Uterus (tissue), 4 donors: ENCODE measurements around the gene CENATAC. TPM values are rescaled to one million over a fixed set of nuclear protein-coding genes. Genes with fewer than 3 reads are reported as not detected.
A peak's percentile ranks its signal among the peaks of the same experiment; 100 is the strongest.

Experiments
- DNase-seq, 2 donors: peaks; one replicate each; pipeline ENCODE4 v3.0.0-alpha.2; 2019 to 2020
- H3K27ac ChIP-seq, 2 donors: fragments of 200-600 bp; sonication (generic); 1 replicate in 1 of 2; 2 replicates in 1 of 2; pipeline ENCODE4 v1.5.1; 2016 to 2018
- H3K27me3 ChIP-seq, 2 donors: fragments of 200-600 bp; sonication (generic); one replicate each; pipeline ENCODE4 v1.5.1; 2018 to 2019; ENCODE audit warnings: control low read depth in 1 of 2
- H3K36me3 ChIP-seq, 2 donors: fragments of 200-600 bp; sonication (generic); one replicate each; pipeline ENCODE4 v1.5.1; 2019; ENCODE audit warnings: control low read depth in 1 of 2
- H3K4me1 ChIP-seq, 2 donors: fragments of 200-600 bp; sonication (generic); one replicate each; pipeline ENCODE4 v1.5.1; 2018 to 2019; ENCODE audit warnings: control low read depth in 1 of 2
- H3K4me3 ChIP-seq, 2 donors: fragments of 200-600 bp; sonication (generic); 1 replicate in 1 of 2; 2 replicates in 1 of 2; pipeline ENCODE4 v1.5.1; 2018 to 2019; ENCODE audit warnings: mild to moderate bottlenecking in 1 of 2
- H3K9me3 ChIP-seq, 2 donors: fragments of 200-600 bp; sonication (generic); one replicate each; pipeline ENCODE4 v1.5.1; 2019; ENCODE audit warnings: control low read depth in 1 of 2
- POLR2A ChIP-seq, 2 donors: fragments of 450-650 bp; IDR thresholded peaks; one replicate each; pipeline ENCODE4 v1.6.1; 2016; ENCODE audit warnings: antibody characterized with exemption in 2 of 2, mild to moderate bottlenecking in 1 of 2, moderate library complexity in 1 of 2
- intact Hi-C: fragments of 100-400 bp; cut with DNase I; formaldehyde crosslinking; loops from one replicate; pipeline ENCODE4 v1.15.1; 2023; ENCODE audit warnings: low total_unique reads
- microRNA-seq: library from miRNA; unstranded; fragments of <30 nt; microRNA quantifications from one replicate; pipeline ENCODE4, GENCODE V29; 2016; ENCODE audit warnings: borderline microRNAs expressed, borderline replicate concordance
- small RNA-seq: library from RNA; depleted of rRNA; stranded (forward); fragments of <200 nt; gene quantifications from one replicate; pipeline ENCODE3, GENCODE V24; 2016
- total RNA-seq, 4 donors: library from RNA; depleted of rRNA in 3 of 4; stranded (reverse); fragments of >200 nt in 3 of 4; gene quantifications; one replicate each; pipeline versions ENCODE4 v1.1.0 to v1.2.4, GENCODE V29; 2014 to 2023
- TF ChIP-seq, protein P1 (sequence below), 4 experiments: fragments of 200-600 bp in 2 of 4; fragments of 450-650 bp in 2 of 4; sonication (generic) in 2 of 4; IDR thresholded peaks; one replicate each; pipeline ENCODE4 v1.5.1; 2016 to 2019; ENCODE audit warnings: antibody characterized with exemption in 4 of 4, mild to moderate bottlenecking in 2 of 4, moderate library complexity in 1 of 4
- donor health status: DM: yes; HTN: yes; CAD: no.

CENATAC gene
- total RNA-seq, 4 donors from 2014 or later = 19.5 to 88.2 (median 49.7) TPM

DNA sequence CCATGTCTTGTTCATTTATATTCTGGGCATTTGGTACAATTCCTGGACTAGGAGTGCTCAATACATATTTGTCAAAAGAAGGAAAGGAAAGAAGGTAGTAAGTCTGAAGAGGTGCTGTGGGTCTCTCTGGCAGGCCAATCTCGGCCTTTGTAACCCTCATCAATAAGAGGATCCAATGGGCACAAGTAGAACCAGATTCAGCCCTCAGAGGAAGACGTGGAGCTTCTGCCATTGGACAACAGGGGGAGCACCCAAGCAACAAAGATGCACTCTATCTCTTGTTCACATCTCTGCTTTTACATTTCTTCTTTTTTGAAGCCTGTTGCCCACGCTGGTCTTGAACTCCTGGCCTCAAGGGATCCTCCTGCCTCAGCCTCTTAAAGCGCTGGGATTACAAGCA, 67.4 kb downstream of the CENATAC start:
- no peak for DNase-seq
- H3K4me1 ChIP-seq = no peaks in the 10 kb centered on the region
- H3K27ac ChIP-seq = no peak overlapping the region
- H3K27me3 ChIP-seq = no peaks in the 10 kb centered on the region
- H3K4me3 ChIP-seq = no peak overlapping the region
- TF ChIP-seq, protein P1, sequence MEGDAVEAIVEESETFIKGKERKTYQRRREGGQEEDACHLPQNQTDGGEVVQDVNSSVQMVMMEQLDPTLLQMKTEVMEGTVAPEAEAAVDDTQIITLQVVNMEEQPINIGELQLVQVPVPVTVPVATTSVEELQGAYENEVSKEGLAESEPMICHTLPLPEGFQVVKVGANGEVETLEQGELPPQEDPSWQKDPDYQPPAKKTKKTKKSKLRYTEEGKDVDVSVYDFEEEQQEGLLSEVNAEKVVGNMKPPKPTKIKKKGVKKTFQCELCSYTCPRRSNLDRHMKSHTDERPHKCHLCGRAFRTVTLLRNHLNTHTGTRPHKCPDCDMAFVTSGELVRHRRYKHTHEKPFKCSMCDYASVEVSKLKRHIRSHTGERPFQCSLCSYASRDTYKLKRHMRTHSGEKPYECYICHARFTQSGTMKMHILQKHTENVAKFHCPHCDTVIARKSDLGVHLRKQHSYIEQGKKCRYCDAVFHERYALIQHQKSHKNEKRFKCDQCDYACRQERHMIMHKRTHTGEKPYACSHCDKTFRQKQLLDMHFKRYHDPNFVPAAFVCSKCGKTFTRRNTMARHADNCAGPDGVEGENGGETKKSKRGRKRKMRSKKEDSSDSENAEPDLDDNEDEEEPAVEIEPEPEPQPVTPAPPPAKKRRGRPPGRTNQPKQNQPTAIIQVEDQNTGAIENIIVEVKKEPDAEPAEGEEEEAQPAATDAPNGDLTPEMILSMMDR (IDR thresholded peaks at IDR 0.05) = peak in 1 of 4 experiments; percentile 12
- no peak for TF ChIP-seq POLR2A (IDR thresholded peaks at IDR 0.05)
- H3K9me3 ChIP-seq = no peaks in the 10 kb centered on the region
- intact Hi-C loops = no loop called here
- no peaks in the 10 kb centered on the region for H3K36me3 ChIP-seq

Small RNAs within 50 kb of the gene (microRNA-seq; reads per million reads assigned to microRNA genes)
- not detected for gene MIR3656

Small RNAs within 50 kb of the gene (small RNA-seq; reads per million reads assigned to genes)
- gene AP003392.2 = not detected
- gene RF00017 = not detected
- not detected for gene RF00019

Other genes with a start within 250 kb of the CENATAC start
- 100 to 1,000 TPM in 2 of 4 donors, 10 to 100 TPM in 2; 63.0 to 295 (median 118) TPM for gene DDX6, start 207.0 kb upstream of the CENATAC start, total RNA-seq
- gene CXCR5, start 114.2 kb upstream of the CENATAC start, total RNA-seq = under 1 TPM in 1 of 4 donors, not detected in 3; 0.14 TPM
- gene BCL9L, start 72.2 kb upstream of the CENATAC start, total RNA-seq = 100 to 1,000 TPM in 1 of 4 donors, 10 to 100 TPM in 1, 1 to 10 TPM in 2; 2.9 to 157 (median 13.7) TPM
- not detected for gene UPK2, start 41.8 kb upstream of the CENATAC start, total RNA-seq
- gene FOXR1, start 26.4 kb upstream of the CENATAC start, total RNA-seq = not detected
- gene RPS25, start 20.2 kb downstream of the CENATAC start, total RNA-seq = 1,000 to 10,000 TPM; 1,075 to 3,325 (median 1,649) TPM
- 10 to 100 TPM in 2 of 4 donors, 1 to 10 TPM in 2; 8.2 to 55.4 (median 28.6) TPM for gene TRAPPC4, start 20.6 kb downstream of the CENATAC start, total RNA-seq
- gene SLC37A4, start 32.7 kb downstream of the CENATAC start, total RNA-seq = 10 to 100 TPM in 2 of 4 donors, 1 to 10 TPM in 2; 7.4 to 18.1 (median 11.9) TPM
- gene HYOU1, start 59.1 kb downstream of the CENATAC start, total RNA-seq = 10 to 100 TPM; 10.8 to 91.4 (median 61.2) TPM
- 10 to 100 TPM; 25.6 to 86.6 (median 36.3) TPM for gene VPS11, start 69.7 kb downstream of the CENATAC start, total RNA-seq
- gene HMBS, start 86.7 kb downstream of the CENATAC start, total RNA-seq = 10 to 100 TPM in 3 of 4 donors, 1 to 10 TPM in 1; 9.5 to 19.9 (median 15.3) TPM
- 10 to 100 TPM in 2 of 4 donors, 1 to 10 TPM in 2; 2.8 to 30.6 (median 16.9) TPM for gene DPAGT1, start 103.7 kb downstream of the CENATAC start, total RNA-seq
- gene C2CD2L, start 109.2 kb downstream of the CENATAC start, total RNA-seq = 10 to 100 TPM in 1 of 4 donors, 1 to 10 TPM in 3; 1.8 to 14.3 (median 2.7) TPM
- gene HINFP, start 123.4 kb downstream of the CENATAC start, total RNA-seq = 10 to 100 TPM; 13.5 to 27.6 (median 15.4) TPM
- 1 to 10 TPM in 1 of 4 donors, under 1 TPM in 1, not detected in 2; 0.55 to 2.7 TPM for gene ABCG4, start 150.9 kb downstream of the CENATAC start, total RNA-seq
- gene NLRX1, start 170.6 kb downstream of the CENATAC start, total RNA-seq = 10 to 100 TPM in 3 of 4 donors, 1 to 10 TPM in 1; 5.1 to 23.5 (median 16.8) TPM
- gene NHERF4, start 187.3 kb downstream of the CENATAC start, total RNA-seq = under 1 TPM in 2 of 4 donors, not detected in 2; under 0.01 to 0.41 TPM
- gene CBL, start 208.2 kb downstream of the CENATAC start, total RNA-seq = 10 to 100 TPM in 3 of 4 donors, 1 to 10 TPM in 1; 10.0 to 39.9 (median 13.0) TPM